ENCODE results near the gene ANXA9. TPM values are rescaled to one million over a fixed set of nuclear protein-coding genes. Genes with fewer than 3 reads are reported as not detected.

Gene ANXA9
- total RNA-seq = not detected in 2 replicates

DNA sequence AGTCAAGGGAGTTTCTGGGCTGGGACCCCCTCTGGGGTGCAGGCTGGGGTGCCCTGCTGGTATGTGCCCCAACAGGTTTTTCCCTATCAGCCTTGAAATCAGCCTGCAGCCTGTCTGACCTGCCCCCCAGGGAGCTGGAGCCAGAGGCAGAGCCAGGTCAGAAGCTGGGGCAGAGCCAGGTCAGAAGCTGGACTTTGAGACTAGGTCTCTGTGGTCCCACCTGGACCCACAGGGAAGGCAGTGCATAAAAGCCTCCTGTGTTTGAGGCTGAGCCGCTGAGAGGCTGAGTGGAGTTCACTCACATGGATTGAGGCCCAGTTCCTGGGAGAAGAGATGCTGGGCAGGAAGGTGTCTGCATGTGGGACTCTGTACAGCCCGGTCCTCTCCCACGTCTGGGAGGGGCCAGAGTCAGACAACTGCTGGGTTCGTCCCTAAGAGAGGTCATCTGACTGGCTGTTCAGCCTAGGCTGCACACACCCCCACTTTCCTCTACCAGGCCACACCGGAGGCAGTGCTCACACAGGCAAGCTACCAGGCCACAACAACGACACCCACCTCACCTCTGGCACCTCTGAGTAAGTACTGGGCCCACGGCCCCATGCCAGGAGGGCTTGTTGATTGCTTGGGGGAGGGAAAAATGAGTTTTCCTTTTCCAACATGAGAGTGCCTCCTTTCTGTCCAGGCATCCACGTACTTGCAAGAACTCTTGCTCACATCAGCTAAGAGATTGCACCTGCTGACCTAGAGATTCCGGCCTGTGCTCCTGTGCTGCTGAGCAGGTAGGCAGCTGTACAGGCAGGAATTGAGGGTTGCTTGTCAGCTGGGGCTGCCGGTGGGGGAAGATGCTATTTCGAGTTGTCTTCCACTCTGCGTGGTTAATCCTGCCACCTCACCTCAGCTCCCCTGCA, at the start of gene ANXA9:
Gene ANXA9, plus strand, starts transcription at position 488 of the 908 bp plus-strand sequence. CDS start 814 bp downstream, outside the sequence.

GRCh38 chr1:150974580-150975478, 7.3 kb upstream of the ANXA9 start, which contains the start of gene CERS2:
TSS of gene CERS2 (minus strand) at chr1:150974835. CDS start at chr1:150969090, 5,745 bp downstream.

DNA sequence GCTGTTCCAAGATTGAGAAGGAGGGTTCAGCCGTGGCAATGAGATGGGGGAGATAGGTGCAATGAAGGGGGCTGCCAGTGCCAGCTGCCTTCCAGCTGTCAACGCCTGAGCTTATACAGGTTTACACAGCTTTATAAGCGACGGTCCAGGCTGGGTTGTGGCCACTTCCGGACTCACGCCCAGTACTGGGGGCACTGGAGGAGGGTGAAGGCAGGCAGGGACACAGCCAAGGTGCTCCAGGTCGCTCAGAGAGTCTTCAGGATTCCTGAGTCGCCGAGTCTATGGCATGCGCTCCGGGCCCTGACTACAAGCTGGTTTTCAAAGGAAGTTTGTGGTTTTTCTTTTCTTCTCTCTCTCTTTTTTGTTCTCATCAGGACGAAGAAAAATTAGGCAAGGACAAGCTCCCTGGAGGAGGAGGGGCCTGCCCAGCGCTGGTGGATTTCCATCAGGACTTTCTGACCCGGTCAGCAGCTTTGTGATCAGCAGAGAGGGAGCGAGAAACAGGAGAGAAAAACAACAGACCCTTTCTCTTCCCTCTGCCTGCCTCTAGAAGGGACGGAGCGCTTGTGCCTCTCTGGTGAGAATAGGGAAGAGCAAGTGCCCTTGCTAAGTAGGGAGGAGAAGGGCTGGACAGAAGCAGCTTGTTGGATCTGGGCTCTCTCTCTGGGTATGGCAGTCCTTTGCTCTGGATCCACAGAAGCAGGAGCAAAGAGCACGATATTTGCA, 24.4 kb downstream of the ANXA9 start, which contains the start of gene MINDY1:
Gene MINDY1, minus strand, starts transcription at position 576 of the 726 bp plus-strand sequence. CDS start 4,285 bp downstream, outside the sequence.

DNA sequence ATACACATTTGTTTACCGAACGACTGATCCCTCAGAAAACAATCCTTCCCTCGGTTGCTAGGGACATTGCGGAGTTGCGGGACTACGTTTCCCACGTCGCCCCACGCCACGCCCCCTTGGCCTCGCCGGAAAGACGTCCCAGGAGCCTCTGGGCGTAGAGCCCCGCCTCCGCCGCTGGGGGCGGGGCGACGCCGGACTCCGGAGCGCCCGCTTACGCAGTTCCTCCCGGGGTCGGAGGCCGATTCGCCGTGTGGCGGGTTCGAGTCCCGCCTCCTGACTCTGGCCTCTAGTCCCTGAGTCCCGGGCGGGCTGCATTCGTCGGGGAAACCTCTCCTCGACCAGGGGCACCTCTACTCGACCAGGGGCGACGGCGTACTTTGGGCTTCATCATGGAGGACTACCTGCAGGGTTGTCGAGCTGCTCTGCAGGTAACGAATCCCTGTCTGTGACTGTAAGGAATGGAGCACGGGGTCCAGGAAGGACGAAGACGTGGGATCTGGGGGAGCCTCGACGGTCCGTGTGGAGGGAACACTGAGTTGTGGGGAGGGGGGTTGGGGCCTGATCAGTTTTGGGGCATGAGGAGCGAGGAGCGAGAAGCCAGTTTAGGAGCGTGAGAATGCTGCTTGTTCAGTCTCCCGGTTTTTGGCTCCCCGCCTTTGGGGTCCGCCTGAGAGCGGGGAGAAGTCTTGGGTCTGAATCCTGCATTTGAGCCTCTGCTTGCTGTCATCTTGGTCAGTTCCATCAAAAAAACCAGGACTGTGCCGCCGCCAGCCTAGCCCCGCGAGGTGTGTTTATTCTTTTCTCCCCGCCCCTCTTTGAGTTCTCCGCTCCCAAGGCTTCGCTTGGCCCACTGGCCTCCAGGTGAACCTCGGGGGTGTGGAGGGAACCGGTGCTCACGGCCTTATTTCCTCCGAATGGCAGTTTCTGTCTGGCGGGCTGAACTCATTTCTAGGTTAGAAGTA, 26.4 kb downstream of the ANXA9 start, which contains the start of gene PRUNE1:
Gene PRUNE1, plus strand, starts transcription at position 206 of the 962 bp plus-strand sequence. Its CDS starts 184 bp downstream, at position 390.

GRCh38 chr1:151036356-151036755, 54.3 kb downstream of the ANXA9 start, which contains the start of gene BNIPL:
TSS of gene BNIPL (plus strand) at chr1:151036586. CDS start at chr1:151036726, 140 bp downstream.

Other genes starting within 250 kb of the ANXA9 start
- 2.0 and 3.1 TPM in 2 replicates for gene CTSS, start 216.5 kb upstream of the ANXA9 start, total RNA-seq
- 13.8 and 18.4 TPM in 2 replicates for gene CTSK, start 174.0 kb upstream of the ANXA9 start, total RNA-seq
- gene ARNT, start 105.7 kb upstream of the ANXA9 start, total RNA-seq = 27.6 and 36.8 TPM in 2 replicates
- gene CTXND2, start 95.2 kb upstream of the ANXA9 start, total RNA-seq = not detected in 2 replicates
- 17.7 and 26.5 TPM in 2 replicates for gene SETDB1, start 55.9 kb upstream of the ANXA9 start, total RNA-seq
- gene CERS2, start 7.5 kb upstream of the ANXA9 start, total RNA-seq = 121 and 138 TPM in 2 replicates
- gene MINDY1, start 24.6 kb downstream of the ANXA9 start, total RNA-seq = 3.8 and 10.7 TPM in 2 replicates
- gene PRUNE1, start 26.2 kb downstream of the ANXA9 start, total RNA-seq = 19.0 and 19.9 TPM in 2 replicates
- gene BNIPL, start 54.3 kb downstream of the ANXA9 start, total RNA-seq = 0.49 TPM in 1 of 2 replicates, not detected in the other
- gene C1orf56, start 65.5 kb downstream of the ANXA9 start, total RNA-seq = 0.72 and 1.8 TPM in 2 replicates
- 41.9 and 42.8 TPM in 2 replicates for gene CDC42SE1, start 77.3 kb downstream of the ANXA9 start, total RNA-seq
- 1.8 and 2.1 TPM in 2 replicates for gene MLLT11, start 78.1 kb downstream of the ANXA9 start, total RNA-seq
- 11.8 and 14.1 TPM in 2 replicates for gene GABPB2, start 88.5 kb downstream of the ANXA9 start, total RNA-seq
- gene SEMA6C, start 164.3 kb downstream of the ANXA9 start, total RNA-seq = 2.0 and 3.1 TPM in 2 replicates
- gene TNFAIP8L2, start 174.4 kb downstream of the ANXA9 start, total RNA-seq = not detected in 2 replicates
- 7.6 and 8.7 TPM in 2 replicates for gene LYSMD1, start 183.6 kb downstream of the ANXA9 start, total RNA-seq
- 25.1 and 30.7 TPM in 2 replicates for gene SCNM1, start 183.9 kb downstream of the ANXA9 start, total RNA-seq
- not detected in 2 replicates for gene TMOD4, start 193.7 kb downstream of the ANXA9 start, total RNA-seq
- gene VPS72, start 207.9 kb downstream of the ANXA9 start, total RNA-seq = 33.4 and 60.7 TPM in 2 replicates
- 42.6 and 49.4 TPM in 2 replicates for gene PIP5K1A, start 216.3 kb downstream of the ANXA9 start, total RNA-seq